Liver (tissue), 9 donors: Measurements from ENCODE around the gene KHSRP. TPM values are rescaled to one million over a fixed set of nuclear protein-coding genes. Genes with fewer than 3 reads are reported as not detected.

ENCODE experiments used
- DNase-seq: peaks from one replicate; pipeline ENCODE4 v3.0.0-alpha.2; 2017; ENCODE audit warnings: low spot score
- H3K27ac ChIP-seq, 2 donors: one replicate each; pipeline ENCODE4 v1.7.0; 2013; ENCODE audit warnings: inconsistent platforms in 2 of 2, low read length in 2 of 2, control low read depth in 1 of 2, low read depth in 1 of 2, mild to moderate bottlenecking in 1 of 2
- H3K27me3 ChIP-seq, 4 donors: one replicate each; pipeline versions ENCODE4 v1.6.1 to v1.7.0; 2013; ENCODE audit warnings: low read length in 3 of 4, inconsistent platforms in 1 of 4, mild to moderate bottlenecking in 1 of 4, moderate library complexity in 1 of 4; ENCODE audit not compliant: control insufficient read depth in 4 of 4, insufficient read depth in 4 of 4
- H3K36me3 ChIP-seq, 4 donors: one replicate each; pipeline versions ENCODE4 v1.6.1 to v1.7.0; 2013; ENCODE audit warnings: low read length in 3 of 4, mild to moderate bottlenecking in 3 of 4, low read depth in 1 of 4, moderate library complexity in 1 of 4; ENCODE audit not compliant: control insufficient read depth in 4 of 4, insufficient read depth in 3 of 4
- H3K4me1 ChIP-seq, 4 donors: one replicate each; pipeline versions ENCODE4 v1.6.1 to v1.7.0; 2013; ENCODE audit warnings: low read length in 3 of 4, mild to moderate bottlenecking in 3 of 4, moderate library complexity in 1 of 4; ENCODE audit not compliant: control insufficient read depth in 4 of 4, insufficient read depth in 4 of 4
- H3K4me3 ChIP-seq, 3 donors: one replicate each; pipeline versions ENCODE4 v1.6.1 to v1.7.0; 2013; ENCODE audit warnings: low read length in 3 of 3, control low read depth in 1 of 3, low read depth in 1 of 3, mild to moderate bottlenecking in 1 of 3
- H3K9ac ChIP-seq, 2 donors: one replicate each; pipeline ENCODE4 v1.7.0; 2013; ENCODE audit warnings: low read length in 2 of 2, mild to moderate bottlenecking in 2 of 2, moderate library complexity in 2 of 2, control low read depth in 1 of 2, low read depth in 1 of 2
- H3K9me3 ChIP-seq, 4 donors: one replicate each; pipeline versions ENCODE4 v1.6.1 to v1.7.0; 2013; ENCODE audit warnings: low read length in 3 of 4; ENCODE audit not compliant: control insufficient read depth in 4 of 4
- ATF3 ChIP-seq: IDR thresholded peaks from 2 replicates; pipeline ENCODE4 v1.6.1; 2016; ENCODE audit warnings: antibody characterized with exemption
- EGR1 ChIP-seq, 2 donors: IDR thresholded peaks; 2 replicates each; pipeline ENCODE4 v1.6.1; 2016 to 2018; ENCODE audit warnings: antibody characterized with exemption in 2 of 2, low read depth in 2 of 2
- FOXA1 ChIP-seq: IDR thresholded peaks from 2 replicates; pipeline ENCODE4 v1.6.1; 2016; ENCODE audit warnings: antibody characterized with exemption
- FOXA2 ChIP-seq: IDR thresholded peaks from 2 replicates; pipeline ENCODE4 v1.6.1; 2016; ENCODE audit warnings: antibody characterized with exemption
- GABPA ChIP-seq, 2 donors: IDR thresholded peaks in 1 of 2; conservative IDR thresholded peaks in 1 of 2; 2 replicates each; pipeline ENCODE4 v1.6.1; 2016; ENCODE audit warnings: antibody characterized with exemption in 2 of 2, mild to moderate bottlenecking in 1 of 2, moderate library complexity in 1 of 2
- HNF4A ChIP-seq, 2 donors: conservative IDR thresholded peaks; 2 replicates each; pipeline ENCODE4 v1.6.1; 2016; ENCODE audit warnings: antibody characterized with exemption in 2 of 2, mild to moderate bottlenecking in 2 of 2
- HNF4G ChIP-seq: IDR thresholded peaks from 2 replicates; pipeline ENCODE4 v1.6.1; 2016; ENCODE audit warnings: antibody characterized with exemption
- JUND ChIP-seq, 2 donors: IDR thresholded peaks; 2 replicates each; pipeline ENCODE4 v1.6.1; 2016; ENCODE audit warnings: antibody characterized with exemption in 2 of 2
- NR2F2 ChIP-seq: IDR thresholded peaks from 2 replicates; pipeline ENCODE4 v1.6.1; 2016; ENCODE audit warnings: antibody characterized with exemption
- RAD21 ChIP-seq, 2 donors: IDR thresholded peaks; 2 replicates each; pipeline ENCODE4 v1.6.1; 2016; ENCODE audit warnings: antibody characterized with exemption in 2 of 2, mild to moderate bottlenecking in 2 of 2
- REST ChIP-seq: IDR thresholded peaks from 2 replicates; pipeline ENCODE4 v1.6.1; 2016; ENCODE audit warnings: antibody characterized with exemption, mild to moderate bottlenecking
- RXRA ChIP-seq, 2 donors: IDR thresholded peaks; 2 replicates each; pipeline ENCODE4 v1.6.1; 2017 to 2018; ENCODE audit warnings: antibody characterized with exemption in 2 of 2, mild to moderate bottlenecking in 1 of 2
- SP1 ChIP-seq: IDR thresholded peaks from 2 replicates; pipeline ENCODE4 v1.6.1; 2018; ENCODE audit warnings: antibody characterized with exemption, mild to moderate bottlenecking
- TAF1 ChIP-seq: conservative IDR thresholded peaks from 2 replicates; pipeline ENCODE4 v1.6.1; 2016; ENCODE audit warnings: antibody characterized with exemption, mild to moderate bottlenecking
- YY1 ChIP-seq: IDR thresholded peaks from 2 replicates; pipeline ENCODE4 v1.6.1; 2016; ENCODE audit warnings: antibody characterized with exemption, mild to moderate bottlenecking
- WGBS: extraction: QIAGEN DNeasy Blood & Tissue Kit; methylation state at CpG from one replicate; pipeline ENCODE4 v1.1.7; 2013; 5-methylcytosine and 5-hydroxymethylcytosine counted together
- polyA plus RNA-seq, 2 donors: library from polyadenylated mRNA; stranded (reverse) in 1 of 2; unstranded in 1 of 2; fragments of 200-250 nt in 1 of 2; fragments of >200 nt in 1 of 2; fragmentation: Nextera tagmentation in 1 of 2; extraction: Ambion mirVana in 1 of 2; gene quantifications; one replicate each; pipeline versions ENCODE4 v1.2.1 to v1.2.3, GENCODE V29; 2013 to 2015
- total RNA-seq, 2 donors: library from RNA; depleted of rRNA; stranded (reverse); fragments of >200 nt; gene quantifications; one replicate each; pipeline ENCODE4 v1.2.3, GENCODE V29; 2014
- TF ChIP-seq, protein P1 (sequence below): IDR thresholded peaks from 2 replicates; pipeline ENCODE4 v1.6.1; 2016; ENCODE audit warnings: antibody characterized with exemption
- TF ChIP-seq, protein P2 (sequence below): fragments of 150-350 bp; IDR thresholded peaks from 2 replicates; pipeline ENCODE4 v1.5.1; 2017; ENCODE audit warnings: improper control_type of control experiment, low read depth, low read length; ENCODE audit not compliant: missing input control
- TF ChIP-seq, protein P3 (sequence below): IDR thresholded peaks from 2 replicates; pipeline ENCODE4 v1.6.1; 2016; ENCODE audit warnings: antibody characterized with exemption
- donor health status: healthy.
- donor health status: healthy.
- donor health status: healthy.
- donor health status: healthy.
- donor health status: healthy.

Gene KHSRP
- total and polyA plus RNA-seq, 4 donors = 8.0 to 132 (median 66.1) TPM

DNA sequence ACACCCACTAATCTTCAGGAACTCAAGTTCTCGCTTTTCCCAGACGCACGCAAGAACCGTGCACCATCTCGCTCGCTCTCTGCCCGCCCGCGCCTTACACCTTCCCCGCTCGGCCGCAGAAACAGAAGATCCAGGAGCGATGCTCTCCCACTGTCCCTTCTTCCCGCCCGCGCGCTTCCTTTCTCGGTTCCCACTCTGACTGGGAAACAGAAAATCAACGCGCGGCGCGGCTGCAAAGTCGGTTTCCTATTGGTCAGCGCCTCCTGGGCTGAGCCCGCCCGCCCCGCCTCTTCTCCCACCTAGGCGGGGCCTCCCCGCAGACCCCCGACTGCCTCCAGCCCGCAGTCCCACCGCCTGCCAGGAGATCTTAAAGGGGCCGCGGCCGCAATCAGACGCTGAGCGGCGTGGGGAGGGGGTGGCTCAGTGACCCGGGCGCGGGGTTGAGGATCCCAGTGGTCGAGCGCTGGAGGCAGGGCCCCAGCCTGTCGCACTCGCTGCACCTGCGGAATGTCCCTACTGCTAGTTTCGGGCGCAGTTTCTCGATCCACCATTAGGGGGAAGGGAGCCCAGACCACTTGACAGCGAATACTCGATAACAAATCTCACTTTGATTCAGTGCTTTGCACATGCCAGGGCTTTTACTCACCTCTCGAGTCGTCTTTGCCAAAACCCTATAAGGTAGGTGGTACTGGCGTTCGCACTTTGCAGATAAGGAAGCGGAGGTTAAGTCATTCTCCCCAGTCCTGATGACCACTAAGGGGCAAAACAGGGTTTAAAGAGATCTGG lies 35.7 kb upstream of the KHSRP start:
- peak; percentile 74 for TF ChIP-seq SP1
- TF ChIP-seq HNF4G = no peak
- TF ChIP-seq JUND (IDR thresholded peaks at IDR 0.05) = no peak
- no peak for TF ChIP-seq HNF4A (conservative IDR thresholded peaks at IDR 0.05)
- TF ChIP-seq REST = no peak
- peak in 1 of 2 donors; percentile 52 for TF ChIP-seq RAD21 (IDR thresholded peaks at IDR 0.05)
- TF ChIP-seq, protein P1, sequence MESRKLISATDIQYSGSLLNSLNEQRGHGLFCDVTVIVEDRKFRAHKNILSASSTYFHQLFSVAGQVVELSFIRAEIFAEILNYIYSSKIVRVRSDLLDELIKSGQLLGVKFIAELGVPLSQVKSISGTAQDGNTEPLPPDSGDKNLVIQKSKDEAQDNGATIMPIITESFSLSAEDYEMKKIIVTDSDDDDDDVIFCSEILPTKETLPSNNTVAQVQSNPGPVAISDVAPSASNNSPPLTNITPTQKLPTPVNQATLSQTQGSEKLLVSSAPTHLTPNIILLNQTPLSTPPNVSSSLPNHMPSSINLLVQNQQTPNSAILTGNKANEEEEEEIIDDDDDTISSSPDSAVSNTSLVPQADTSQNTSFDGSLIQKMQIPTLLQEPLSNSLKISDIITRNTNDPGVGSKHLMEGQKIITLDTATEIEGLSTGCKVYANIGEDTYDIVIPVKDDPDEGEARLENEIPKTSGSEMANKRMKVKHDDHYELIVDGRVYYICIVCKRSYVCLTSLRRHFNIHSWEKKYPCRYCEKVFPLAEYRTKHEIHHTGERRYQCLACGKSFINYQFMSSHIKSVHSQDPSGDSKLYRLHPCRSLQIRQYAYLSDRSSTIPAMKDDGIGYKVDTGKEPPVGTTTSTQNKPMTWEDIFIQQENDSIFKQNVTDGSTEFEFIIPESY = no peak
- TF ChIP-seq, protein P2, sequence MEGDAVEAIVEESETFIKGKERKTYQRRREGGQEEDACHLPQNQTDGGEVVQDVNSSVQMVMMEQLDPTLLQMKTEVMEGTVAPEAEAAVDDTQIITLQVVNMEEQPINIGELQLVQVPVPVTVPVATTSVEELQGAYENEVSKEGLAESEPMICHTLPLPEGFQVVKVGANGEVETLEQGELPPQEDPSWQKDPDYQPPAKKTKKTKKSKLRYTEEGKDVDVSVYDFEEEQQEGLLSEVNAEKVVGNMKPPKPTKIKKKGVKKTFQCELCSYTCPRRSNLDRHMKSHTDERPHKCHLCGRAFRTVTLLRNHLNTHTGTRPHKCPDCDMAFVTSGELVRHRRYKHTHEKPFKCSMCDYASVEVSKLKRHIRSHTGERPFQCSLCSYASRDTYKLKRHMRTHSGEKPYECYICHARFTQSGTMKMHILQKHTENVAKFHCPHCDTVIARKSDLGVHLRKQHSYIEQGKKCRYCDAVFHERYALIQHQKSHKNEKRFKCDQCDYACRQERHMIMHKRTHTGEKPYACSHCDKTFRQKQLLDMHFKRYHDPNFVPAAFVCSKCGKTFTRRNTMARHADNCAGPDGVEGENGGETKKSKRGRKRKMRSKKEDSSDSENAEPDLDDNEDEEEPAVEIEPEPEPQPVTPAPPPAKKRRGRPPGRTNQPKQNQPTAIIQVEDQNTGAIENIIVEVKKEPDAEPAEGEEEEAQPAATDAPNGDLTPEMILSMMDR = peak; percentile 48
- no peak for TF ChIP-seq NR2F2
- no peak for TF ChIP-seq FOXA1
- TF ChIP-seq GABPA (IDR thresholded peaks at IDR 0.05 in 1 of 2, conservative IDR thresholded peaks at IDR 0.05 in 1 of 2) = peak in 1 of 2 donors; percentile 27
- no peak for TF ChIP-seq ATF3
- TF ChIP-seq, protein P3, sequence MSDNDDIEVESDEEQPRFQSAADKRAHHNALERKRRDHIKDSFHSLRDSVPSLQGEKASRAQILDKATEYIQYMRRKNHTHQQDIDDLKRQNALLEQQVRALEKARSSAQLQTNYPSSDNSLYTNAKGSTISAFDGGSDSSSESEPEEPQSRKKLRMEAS = peak; percentile 32
- TF ChIP-seq EGR1 (IDR thresholded peaks at IDR 0.05; ENCODE audit: low read depth in 2 of 2) = no peak
- TF ChIP-seq TAF1 = peak; percentile 35
- no peak for TF ChIP-seq FOXA2
- TF ChIP-seq RXRA (IDR thresholded peaks at IDR 0.05) = peak; percentile 17 to 52
- TF ChIP-seq YY1 = peak; percentile 35
- H3K27ac ChIP-seq = peak overlapping the region; percentile 88 to 91
- DNase-seq = peak; percentile 89
- H3K36me3 ChIP-seq = peaks cover 0 to 11% (median 1%) of the 10 kb centered on the region in 4 donors
- H3K9me3 ChIP-seq = no peaks in the 10 kb centered on the region
- H3K9ac ChIP-seq = peak overlapping the region; percentile 36 to 60
- peak overlapping the region; percentile 75 to 87 (median 85) for H3K4me3 ChIP-seq
- no peaks in the 10 kb centered on the region for H3K27me3 ChIP-seq
- H3K4me1 ChIP-seq = peaks cover 7 to 27% (median 20%) of the 10 kb centered on the region in 4 donors
- under 1% methylated on average over 57 of the region's 57 CpGs for WGBS
